Measurements from ENCODE around the gene GALNT11.

DNA sequence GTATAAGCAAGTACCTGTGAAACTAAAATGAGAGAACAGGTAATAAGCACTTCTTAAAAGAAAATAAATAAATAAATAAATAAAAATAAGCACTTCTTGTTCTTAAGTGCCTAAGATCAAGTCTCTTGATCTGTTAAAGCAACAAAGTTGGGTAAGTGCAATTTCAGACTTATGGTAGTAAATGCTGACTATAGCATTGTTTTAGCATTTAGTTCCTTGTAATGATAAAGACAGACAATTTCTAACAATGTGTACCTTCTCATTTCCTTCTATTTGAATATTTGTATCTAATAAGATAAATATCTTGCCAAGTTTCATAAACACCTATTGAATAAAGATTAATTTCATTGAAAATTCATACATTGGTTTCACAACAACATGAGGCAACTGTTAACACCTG is 87.4 kb downstream of the GALNT11 start:
- TF ChIP-seq, protein P1, sequence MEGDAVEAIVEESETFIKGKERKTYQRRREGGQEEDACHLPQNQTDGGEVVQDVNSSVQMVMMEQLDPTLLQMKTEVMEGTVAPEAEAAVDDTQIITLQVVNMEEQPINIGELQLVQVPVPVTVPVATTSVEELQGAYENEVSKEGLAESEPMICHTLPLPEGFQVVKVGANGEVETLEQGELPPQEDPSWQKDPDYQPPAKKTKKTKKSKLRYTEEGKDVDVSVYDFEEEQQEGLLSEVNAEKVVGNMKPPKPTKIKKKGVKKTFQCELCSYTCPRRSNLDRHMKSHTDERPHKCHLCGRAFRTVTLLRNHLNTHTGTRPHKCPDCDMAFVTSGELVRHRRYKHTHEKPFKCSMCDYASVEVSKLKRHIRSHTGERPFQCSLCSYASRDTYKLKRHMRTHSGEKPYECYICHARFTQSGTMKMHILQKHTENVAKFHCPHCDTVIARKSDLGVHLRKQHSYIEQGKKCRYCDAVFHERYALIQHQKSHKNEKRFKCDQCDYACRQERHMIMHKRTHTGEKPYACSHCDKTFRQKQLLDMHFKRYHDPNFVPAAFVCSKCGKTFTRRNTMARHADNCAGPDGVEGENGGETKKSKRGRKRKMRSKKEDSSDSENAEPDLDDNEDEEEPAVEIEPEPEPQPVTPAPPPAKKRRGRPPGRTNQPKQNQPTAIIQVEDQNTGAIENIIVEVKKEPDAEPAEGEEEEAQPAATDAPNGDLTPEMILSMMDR (IDR thresholded peaks at IDR 0.05; ENCODE audit: low read depth, low read length, poor library complexity, severe bottlenecking): no peak
- no peak for TF ChIP-seq EZH2phosphoT487 (IDR thresholded peaks at IDR 0.05; ENCODE audit: borderline replicate concordance, low read length)

Data from DOHH2 (cell line).